PC-3 (cell line): ENCODE measurements around the gene PIKFYVE. TPM values are rescaled to one million over a fixed set of nuclear protein-coding genes. Genes with fewer than 3 reads are reported as not detected.
"Not testable (repeated sequence)": the region's sequence is repeated elsewhere in the genome, so short reads cannot be mapped to it uniquely, and the experiment has no call there.

Experiments
- ATAC-seq: fragments of 200-7000 bp; cut with Tn5 transposase; 2 replicates; pipeline ENCODE4 v1.9.1; 2020; ENCODE audit warnings: mild to moderate bottlenecking, moderate library complexity
- BruUV-seq: library from RNA; stranded (reverse); fragments of 400-500 nt; replicated peaks from 2 replicates; lab custom pipeline; 2021; lab: Mats Ljungman, UMichigan
- CTCF ChIA-PET: fragments of 300-600 bp; sonication (Branson Sonifier 250); formaldehyde crosslinking; loops from one replicate; lab custom pipeline; 2022; ENCODE audit warnings: antibody characterized with exemption; lab: Charles Lee
- POLR2A ChIA-PET: fragments of 300-600 bp; sonication (Branson Sonifier 250); formaldehyde crosslinking; loops from one replicate; lab custom pipeline; 2022; ENCODE audit warnings: antibody characterized with exemption; ENCODE audit not compliant: unreplicated experiment; lab: Charles Lee
- DNase-seq: peaks from one replicate; pipeline ENCODE4 v3.0.0-alpha.2; 2015
- H2AFZ ChIP-seq: fragments of 300-600 bp; sonication (generic); 2 replicates; pipeline ENCODE4 v1.6.0; 2016; ENCODE audit warnings: antibody characterized with exemption, low read length
- H3F3A ChIP-seq: fragments of 300-600 bp; sonication (generic); one replicate; pipeline ENCODE4 v1.6.0; 2017; ENCODE audit warnings: antibody characterized with exemption, low read length, control low read depth, mild to moderate bottlenecking; ENCODE audit not compliant: unreplicated experiment
- H3K27ac ChIP-seq: fragments of 300-600 bp; sonication (generic); 2 replicates; pipeline ENCODE4 v1.5.1; 2016; ENCODE audit warnings: mild to moderate bottlenecking, low read length
- H3K27me3 ChIP-seq: fragments of 300-600 bp; sonication (generic); 2 replicates; pipeline ENCODE4 v1.6.1; 2016; ENCODE audit warnings: low read length, mixed read lengths
- H3K36me3 ChIP-seq: fragments of 300-600 bp; sonication (generic); 2 replicates; pipeline ENCODE4 v1.6.1; 2016; ENCODE audit warnings: low read depth, mixed run types, low read length, mixed read lengths
- H3K4me1 ChIP-seq: fragments of 300-600 bp; sonication (generic); 2 replicates; pipeline ENCODE4 v1.5.1; 2016; ENCODE audit warnings: low read length; ENCODE audit not compliant: insufficient read depth
- H3K4me2 ChIP-seq: fragments of 300-600 bp; sonication (generic); 2 replicates; pipeline ENCODE4 v1.6.0; 2016; ENCODE audit warnings: low read length
- H3K4me3 ChIP-seq: fragments of 300-600 bp; sonication (generic); 2 replicates; pipeline ENCODE4 v1.5.1; 2016; ENCODE audit warnings: mild to moderate bottlenecking, low read length, mixed read lengths
- H3K79me2 ChIP-seq: fragments of 300-600 bp; sonication (generic); 2 replicates; pipeline ENCODE4 v1.6.1; 2017; ENCODE audit warnings: low read length, mixed read lengths
- H3K9ac ChIP-seq: fragments of 300-600 bp; sonication (generic); 2 replicates; pipeline ENCODE4 v1.6.0; 2016; ENCODE audit warnings: mild to moderate bottlenecking, low read length
- H3K9me2 ChIP-seq: fragments of 300-600 bp; sonication (generic); replicated peaks from 2 replicates; pipeline ENCODE4 v1.6.1; 2016; ENCODE audit warnings: mixed run types, low read length, mixed read lengths
- H3K9me3 ChIP-seq: fragments of 300-600 bp; sonication (generic); 2 replicates; pipeline ENCODE4 v1.6.1; 2016; ENCODE audit warnings: low read length, mixed read lengths
- H4K20me1 ChIP-seq: fragments of 300-600 bp; sonication (generic); 2 replicates; pipeline ENCODE4 v1.6.1; 2016; ENCODE audit warnings: low read length, mixed read lengths
- CTCF ChIP-seq: fragments of 300-600 bp; sonication (generic); conservative IDR thresholded peaks from 2 replicates; pipeline ENCODE4 v1.5.1; 2017; ENCODE audit warnings: antibody characterized with exemption, low read depth, mild to moderate bottlenecking, low read length
- EZH2 ChIP-seq: fragments of 300-600 bp; sonication (generic); IDR thresholded peaks from one replicate; pipeline ENCODE4 v1.6.1; 2017; ENCODE audit warnings: antibody characterized with exemption, mild to moderate bottlenecking, low read length; ENCODE audit not compliant: unreplicated experiment
- EZH2phosphoT487 ChIP-seq: fragments of 300-600 bp; sonication (generic); IDR thresholded peaks from 2 replicates; pipeline ENCODE4 v1.6.1; 2018; ENCODE audit warnings: mild to moderate bottlenecking, antibody characterized with exemption, low read length, borderline replicate concordance
- intact Hi-C: fragments of 100-400 bp; cut with micrococcal nuclease; formaldehyde crosslinking; loops from 2 replicates; pipeline ENCODE4 v1.9.0; 2023
- total RNA-seq: library from RNA; depleted of rRNA; stranded (reverse); fragments of >200 nt; gene quantifications from 2 replicates; pipeline ENCODE4 v1.2.3, GENCODE V29; 2014

The PIKFYVE gene
- total RNA-seq, 1 experiment from 2014 or later: 18.8 TPM

- Histone ChIP-seq H3K27me3 (no peaks in the 10 kb centered on the region), H3F3A (no peaks in the 10 kb centered on the region), H3K36me3 (peaks cover 11% of the 10 kb centered on the region; the same call in 1 of the 2 replicates), H3K79me2 (peaks cover 15% of the 10 kb centered on the region), H3K4me3 (no peak overlapping the region), H3K27ac (no peak overlapping the region), H3K9me2 (no peaks in the 10 kb centered on the region), H3K4me1 (peaks cover 14% of the 10 kb centered on the region), H3K4me2 (no peak overlapping the region), H3K9me3 (no peaks in the 10 kb centered on the region), H2AFZ (no peak overlapping the region), H4K20me1 (no peaks in the 10 kb centered on the region), H3K9ac (no peak overlapping the region)
- CTCF ChIA-PET: no interaction called here
- DNase-seq (peak; percentile 49), ATAC-seq (no peak)
- BruUV-seq: no TSS peak
- POLR2A ChIA-PET: no interaction called here
- intact Hi-C loops: no loop called here
- no peak for TF ChIP-seq EZH2
- TF ChIP-seq EZH2phosphoT487: no peak
- peak; percentile 51 for TF ChIP-seq CTCF
Measured at GRCh38 chr2:208256192-208256782, 9.8 kb upstream of the PIKFYVE start.

GRCh38 chr2:208256849-208257813, 8.9 kb upstream of the PIKFYVE start:
- Histone ChIP-seq H3K79me2 (peaks cover 15% of the 10 kb centered on the region), H3K4me1 (peaks cover 14% of the 10 kb centered on the region)
- H3K27me3 ChIP-seq, POLR2A ChIA-PET, DNase-seq, H3K4me3 ChIP-seq, H3K36me3 ChIP-seq, BruUV-seq, H3K9me3 ChIP-seq, H4K20me1 ChIP-seq, H3K4me2 ChIP-seq, H3K9me2 ChIP-seq, H3K9ac ChIP-seq, intact Hi-C loops, H2AFZ ChIP-seq, H3F3A ChIP-seq, H3K27ac ChIP-seq, ATAC-seq: not testable (repeated sequence)
- CTCF ChIA-PET: interaction anchor here (0.7 kb wide), 1 partner anchor 155 kb away, joined by 3 read pairs; no protein-coding TSS in a partner anchor

- H3K4me1 ChIP-seq: peaks cover 23% of the 10 kb centered on the region
- ATAC-seq (peak; percentile 19), DNase-seq (no peak)
- TF ChIP-seq CTCF: no peak
- no peak for TF ChIP-seq EZH2phosphoT487
- TF ChIP-seq EZH2: no peak
- H3K27me3 ChIP-seq: no peaks in the 10 kb centered on the region
- H4K20me1 ChIP-seq: no peaks in the 10 kb centered on the region; the same call in 1 of the 2 replicates
- peak overlapping the region; percentile 76 for H3K9ac ChIP-seq
- no peaks in the 10 kb centered on the region for H3K9me3 ChIP-seq
- H3F3A ChIP-seq: no peaks in the 10 kb centered on the region
- no peaks in the 10 kb centered on the region for H3K36me3 ChIP-seq
- H3K4me3 ChIP-seq: peak overlapping the region; percentile 98
- intact Hi-C loops: loop anchor here (5.0 kb wide), 1 partner anchor 643 kb away; no protein-coding TSS in a partner anchor
- no peaks in the 10 kb centered on the region for H3K9me2 ChIP-seq
- ChIA-PET POLR2A (no interaction called here), CTCF (no interaction called here)
- H3K79me2 ChIP-seq: peaks cover 41% of the 10 kb centered on the region
- H2AFZ ChIP-seq: peak overlapping the region; percentile 79
- TSS peak; percentile 60 for BruUV-seq
- H3K4me2 ChIP-seq: peak overlapping the region; percentile 99
- peak overlapping the region; percentile 9; the same call in 1 of the 2 replicates for H3K27ac ChIP-seq
Measured at GRCh38 chr2:208265371-208265800, 669 bp upstream of the PIKFYVE start.
